T-cell (primary cell): ENCODE results near the gene SERPINE2. TPM values are rescaled to one million over a fixed set of nuclear protein-coding genes. Genes with fewer than 3 reads are reported as not detected.

Experiments
- ATAC-seq, 4 experiments: fragments of 200-7000 bp in 3 of 4; fragments of 150-1000 bp in 1 of 4; cut with Tn5 transposase; replicated peaks in 1 of 4; 1 replicate in 3 of 4; 2 replicates in 1 of 4; pipeline ENCODE4 v1.10.0; 2021; ENCODE audit warnings: moderate library complexity in 3 of 4, mild to moderate bottlenecking in 2 of 4, moderate number of reproducible peaks in 1 of 4
- CTCF ChIA-PET, 2 donors: fragments of 300-600 bp; sonication (Branson Sonifier 250); formaldehyde crosslinking; loops; one replicate each; lab custom pipeline; 2022; ENCODE audit warnings: antibody characterized with exemption in 2 of 2; lab: Charles Lee
- POLR2A ChIA-PET, 2 donors: fragments of 300-600 bp; sonication (Branson Sonifier 250); formaldehyde crosslinking; loops; one replicate each; lab custom pipeline; 2022; ENCODE audit warnings: antibody characterized with exemption in 2 of 2; lab: Charles Lee
- DNase-seq, 35 experiments: peaks; one replicate each; pipeline versions ENCODE4 v3.0.0 to v3.0.0-alpha.2; 2013 to 2023
- H3K27ac ChIP-seq: one replicate; pipeline ENCODE4 v1.5.1; 2013; ENCODE audit warnings: low read length
- H3K27me3 ChIP-seq, 2 experiments: replicated peaks in 1 of 2; 1 replicate in 1 of 2; 2 replicates in 1 of 2; pipeline versions ENCODE4 v1.6.1 to v1.7.0; 2013; ENCODE audit warnings: low read length in 1 of 2, mixed read lengths in 1 of 2; ENCODE audit not compliant: control insufficient read depth in 2 of 2, insufficient read depth in 2 of 2; ENCODE audit errors: extremely low read depth in 1 of 2
- H3K36me3 ChIP-seq, 2 donors: 1 replicate in 1 of 2; 2 replicates in 1 of 2; pipeline versions ENCODE4 v1.6.1 to v1.7.0; 2013; ENCODE audit warnings: low read length in 1 of 2; ENCODE audit not compliant: control insufficient read depth in 2 of 2, insufficient read depth in 1 of 2; ENCODE audit errors: extremely low read depth in 1 of 2
- H3K4me1 ChIP-seq, 2 experiments: 1 replicate in 1 of 2; 2 replicates in 1 of 2; pipeline versions ENCODE4 v1.6.1 to v1.7.0; 2013; ENCODE audit warnings: low read length in 2 of 2, mixed read lengths in 1 of 2; ENCODE audit not compliant: insufficient read depth in 2 of 2, control insufficient read depth in 1 of 2; ENCODE audit errors: extremely low read depth in 1 of 2
- H3K4me3 ChIP-seq, 2 donors: 1 replicate in 1 of 2; 2 replicates in 1 of 2; pipeline versions ENCODE4 v1.5.1 to v1.7.0; 2013; ENCODE audit warnings: mild to moderate bottlenecking in 2 of 2, low read length in 1 of 2, moderate library complexity in 1 of 2; ENCODE audit not compliant: control insufficient read depth in 1 of 2; ENCODE audit errors: extremely low read depth in 1 of 2
- H3K9me3 ChIP-seq: 2 replicates; pipeline ENCODE4 v1.7.0; 2013
- H3K27ac Mint-ChIP-seq, 2 donors: one replicate each; pipeline ENCODE4 v1.8.0; 2020 to 2021; ENCODE audit warnings: mild to moderate bottlenecking in 2 of 2, mixed read lengths in 2 of 2
- H3K27me3 Mint-ChIP-seq, 2 donors: one replicate each; pipeline ENCODE4 v1.8.0; 2021 to 2022; ENCODE audit warnings: mixed read lengths in 2 of 2
- H3K36me3 Mint-ChIP-seq: one replicate; pipeline ENCODE4 v1.8.0; 2021; ENCODE audit warnings: mixed read lengths
- H3K4me1 Mint-ChIP-seq, 3 donors: one replicate each; pipeline ENCODE4 v1.8.0; 2020 to 2022; ENCODE audit warnings: mixed read lengths in 3 of 3, mild to moderate bottlenecking in 1 of 3
- H3K4me3 Mint-ChIP-seq, 3 donors: one replicate each; pipeline ENCODE4 v1.8.0; 2020 to 2022; ENCODE audit warnings: mild to moderate bottlenecking in 3 of 3, mixed read lengths in 3 of 3, moderate library complexity in 3 of 3
- H3K9me3 Mint-ChIP-seq, 3 donors: one replicate each; pipeline ENCODE4 v1.8.0; 2020 to 2022; ENCODE audit warnings: mixed read lengths in 3 of 3
- WGBS: methylation state at CpG from one replicate; pipeline ENCODE4 v1.1.5; 2013; ENCODE audit warnings: missing lambda C conversion rate; ENCODE audit not compliant: insufficient coverage; 5-methylcytosine and 5-hydroxymethylcytosine counted together
- total RNA-seq, 35 experiments: library from RNA in 6 of 35; stranded (reverse) in 6 of 35; fragments of 120-200 nt in 1 of 35; gene quantifications; one replicate each; pipeline versions ENCODE4 v1.2.1 to v1.2.4 and lab custom pipeline; 2013 to 2026

SERPINE2 gene
- total RNA-seq, 5 donors from 2014 or later (not counting 1 experiment from before 2014, with no cell fraction given), result 2.0 to 7.5 (median 4.1) TPM

GRCh38 chr2:224078656-224079055 lies 39.6 kb upstream of the SERPINE2 start:
- Mint-ChIP-seq H3K27ac (no peak overlapping the region), H3K4me1 (peaks cover 0 to 5% (median 0%) of the 10 kb centered on the region in 3 donors), H3K36me3 (no peaks in the 10 kb centered on the region), H3K27me3 (no peaks in the 10 kb centered on the region), H3K9me3 (no peaks in the 10 kb centered on the region), H3K4me3 (no peak overlapping the region)
- ATAC-seq, result no peak
- 86% methylated on average over 6 of the region's 8 CpGs for WGBS
- Histone ChIP-seq H3K9me3 (no peaks in the 10 kb centered on the region), H3K36me3 (no peaks in the 10 kb centered on the region), H3K27me3 (no peaks in the 10 kb centered on the region), H3K4me3 (no peak overlapping the region), H3K4me1 (no peaks in the 10 kb centered on the region), H3K27ac (no peak overlapping the region)
- POLR2A ChIA-PET, result no interaction called here
- DNase-seq, result no peak
- CTCF ChIA-PET, result no interaction called here

DNA sequence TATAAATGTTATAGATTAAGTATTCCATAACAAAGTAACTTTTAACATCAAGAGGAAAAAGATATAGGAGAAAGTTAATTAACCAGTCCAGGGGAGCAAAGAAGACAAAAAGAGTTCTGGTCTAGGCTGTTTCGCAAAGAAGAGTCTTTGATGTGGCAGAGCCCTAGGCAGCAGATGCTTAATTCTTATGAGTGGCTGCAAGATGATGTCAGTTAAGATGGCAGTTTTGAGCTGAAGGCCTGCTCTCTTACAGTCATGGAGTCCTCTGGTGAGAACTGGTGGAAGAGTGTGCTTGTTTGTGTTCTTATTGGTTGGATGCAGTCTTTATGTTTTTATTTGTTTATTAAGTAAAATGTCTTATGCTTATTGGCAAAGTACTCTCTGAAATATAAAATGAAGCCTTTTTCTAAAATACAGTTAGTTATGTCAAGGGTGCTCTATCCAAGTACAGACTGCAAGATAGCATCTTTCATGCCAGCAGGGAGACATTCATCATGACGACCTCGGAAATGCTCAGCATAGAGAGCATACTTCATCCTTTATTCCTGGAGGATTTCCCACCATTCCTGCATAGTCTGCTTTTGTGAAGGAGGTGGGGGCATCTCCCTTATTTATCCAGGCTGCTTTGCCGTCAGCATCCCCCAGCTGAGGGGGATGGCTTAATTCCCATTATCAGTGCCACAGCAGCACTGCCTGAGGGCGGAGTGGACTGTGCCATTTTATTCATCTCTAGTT lies 38.9 kb upstream of the SERPINE2 start:
- ATAC-seq, result no peak
- no peak overlapping the region for H3K27ac ChIP-seq
- Mint-ChIP-seq H3K4me3 (no peak overlapping the region), H3K27ac (no peak overlapping the region), H3K4me1 (peaks cover 0 to 5% (median 0%) of the 10 kb centered on the region in 3 donors), H3K9me3 (no peaks in the 10 kb centered on the region), H3K27me3 (peaks cover 0 to 2% of the 10 kb centered on the region in 2 donors), H3K36me3 (no peaks in the 10 kb centered on the region)
- no peaks in the 10 kb centered on the region for H3K9me3 ChIP-seq
- no peaks in the 10 kb centered on the region for H3K27me3 ChIP-seq
- ChIA-PET POLR2A (no interaction called here), CTCF (no interaction called here)
- H3K4me3 ChIP-seq, result no peak overlapping the region
- 74% methylated on average over 3 of the region's 5 CpGs for WGBS
- H3K4me1 ChIP-seq, result no peaks in the 10 kb centered on the region
- no peaks in the 10 kb centered on the region for H3K36me3 ChIP-seq
- no peak for DNase-seq

- H3K4me3 Mint-ChIP-seq, result no peak overlapping the region
- ChIA-PET CTCF (no interaction called here), POLR2A (no interaction called here)
- H3K36me3 Mint-ChIP-seq, result no peaks in the 10 kb centered on the region
- DNase-seq, result no peak
- Histone ChIP-seq H3K4me3 (no peak overlapping the region), H3K4me1 (no peaks in the 10 kb centered on the region), H3K27ac (no peak overlapping the region), H3K9me3 (no peaks in the 10 kb centered on the region), H3K36me3 (no peaks in the 10 kb centered on the region), H3K27me3 (no peaks in the 10 kb centered on the region)
- H3K9me3 Mint-ChIP-seq, result no peaks in the 10 kb centered on the region
- ATAC-seq, result no peak
- H3K27ac Mint-ChIP-seq, result no peak overlapping the region
- H3K27me3 Mint-ChIP-seq, result peaks cover 0 to 7% of the 10 kb centered on the region in 2 donors
- H3K4me1 Mint-ChIP-seq, result peaks cover 0 to 5% (median 0%) of the 10 kb centered on the region in 3 donors
- WGBS, result no CpG with 5 or more reads among the region's 3 CpGs
Measured at GRCh38 chr2:224075588-224075987, 36.5 kb upstream of the SERPINE2 start.

DNA sequence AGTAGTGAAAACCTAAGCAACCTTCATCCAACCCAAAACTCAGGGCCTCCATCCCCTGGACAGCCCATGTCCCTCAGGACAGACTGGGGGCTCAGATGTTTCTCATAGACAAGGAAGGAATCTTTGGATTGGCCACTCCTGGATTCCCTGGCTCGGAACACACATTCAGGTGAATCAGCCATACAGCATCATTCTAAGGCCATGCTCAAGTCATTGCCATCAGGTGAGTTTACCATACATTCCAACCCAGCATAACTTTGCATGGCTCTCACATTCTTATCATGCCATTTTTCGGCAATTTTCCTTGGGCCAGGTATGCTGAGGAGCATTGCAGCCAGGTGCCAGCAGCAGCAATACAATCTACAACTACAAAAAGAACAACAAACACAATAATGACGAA lies 34.6 kb upstream of the SERPINE2 start:
- no peaks in the 10 kb centered on the region for H3K9me3 Mint-ChIP-seq

GRCh38 chr2:224072541-224073188 lies 33.6 kb upstream of the SERPINE2 start:
- Mint-ChIP-seq H3K36me3 (no peaks in the 10 kb centered on the region), H3K4me1 (peaks cover 0 to 5% (median 0%) of the 10 kb centered on the region in 3 donors), H3K9me3 (no peaks in the 10 kb centered on the region), H3K27ac (no peak overlapping the region), H3K4me3 (no peak overlapping the region), H3K27me3 (peaks cover 0 to 16% of the 10 kb centered on the region in 2 donors)
- ChIA-PET CTCF (no interaction called here), POLR2A (interaction anchor here in 1 of 2 donors (0.5 kb wide), 1 partner anchor 76 kb away, joined by 4 read pairs; no protein-coding TSS in a partner anchor)
- no peak overlapping the region for H3K27ac ChIP-seq
- ATAC-seq (no peak), DNase-seq (no peak)
- no peaks in the 10 kb centered on the region for H3K4me1 ChIP-seq
- no peaks in the 10 kb centered on the region for H3K9me3 ChIP-seq
- H3K36me3 ChIP-seq, result no peaks in the 10 kb centered on the region
- H3K27me3 ChIP-seq, result no peaks in the 10 kb centered on the region
- no peak overlapping the region for H3K4me3 ChIP-seq
- 53% methylated on average over 2 of the region's 4 CpGs for WGBS

More for the DNA sequence above, 34.6 kb upstream of the SERPINE2 start:
- peaks cover 0 to 16% of the 10 kb centered on the region in 2 donors for H3K27me3 Mint-ChIP-seq
- Histone ChIP-seq H3K27me3 (no peaks in the 10 kb centered on the region), H3K4me3 (no peak overlapping the region), H3K4me1 (no peaks in the 10 kb centered on the region), H3K36me3 (no peaks in the 10 kb centered on the region), H3K27ac (no peak overlapping the region), H3K9me3 (no peaks in the 10 kb centered on the region)
- no peak for DNase-seq
- peaks cover 0 to 5% (median 0%) of the 10 kb centered on the region in 3 donors for H3K4me1 Mint-ChIP-seq
- no peak for ATAC-seq
- ChIA-PET POLR2A (no interaction called here), CTCF (no interaction called here)
- no peak overlapping the region for H3K4me3 Mint-ChIP-seq
- H3K36me3 Mint-ChIP-seq, result no peaks in the 10 kb centered on the region
- no CpG with 5 or more reads among the region's 3 CpGs for WGBS
- H3K27ac Mint-ChIP-seq, result no peak overlapping the region

DNA sequence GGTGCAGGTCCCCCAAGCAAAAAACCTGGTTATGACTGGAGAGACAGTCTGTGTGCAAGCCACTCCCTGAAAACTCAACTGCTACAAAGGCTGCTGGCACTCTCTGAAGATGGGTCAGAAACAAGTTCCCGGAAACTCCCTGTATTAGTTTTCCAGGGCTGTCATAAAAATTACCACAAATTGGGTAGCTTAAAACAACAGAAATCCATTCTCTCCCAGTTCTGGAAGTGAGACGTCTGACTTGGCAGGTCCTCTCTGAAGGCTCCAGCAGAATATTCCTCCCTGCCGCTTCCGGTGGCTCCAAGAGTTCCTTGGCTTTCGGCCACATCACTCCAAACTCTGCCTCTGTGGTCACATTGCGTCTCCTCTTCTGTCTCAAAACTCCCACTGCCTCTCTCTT lies 30.1 kb upstream of the SERPINE2 start:
- H3K27ac Mint-ChIP-seq, result no peak overlapping the region
- no peaks in the 10 kb centered on the region for H3K27me3 ChIP-seq
- no peak overlapping the region for H3K4me3 ChIP-seq
- 94% methylated on average over 3 of the region's 6 CpGs for whole genome bisulfite sequencing
- H3K27ac ChIP-seq, result no peak overlapping the region
- POLR2A ChIA-PET, result no interaction called here
- CTCF ChIA-PET, result no interaction called here
- H3K36me3 ChIP-seq, result no peaks in the 10 kb centered on the region
- H3K4me3 Mint-ChIP-seq, result no peak overlapping the region
- ATAC-seq, result no peak
- no peaks in the 10 kb centered on the region for H3K4me1 ChIP-seq
- no peaks in the 10 kb centered on the region for H3K9me3 ChIP-seq
- no peaks in the 10 kb centered on the region for H3K9me3 Mint-ChIP-seq
- H3K27me3 Mint-ChIP-seq, result peaks cover 0 to 19% of the 10 kb centered on the region in 2 donors
- no peaks in the 10 kb centered on the region for H3K36me3 Mint-ChIP-seq
- H3K4me1 Mint-ChIP-seq, result no peaks in the 10 kb centered on the region
- no peak for DNase-seq
